Measurements from ENCODE around the gene PIH1D1. TPM values are rescaled to one million over a fixed set of nuclear protein-coding genes. Genes with fewer than 3 reads are reported as not detected.
A peak's percentile ranks its signal among the peaks of the same experiment; 100 is the strongest.

Gene PIH1D1
- total RNA-seq, 2 donors from 2014 or later, result 80.8 to 103 TPM

DNA sequence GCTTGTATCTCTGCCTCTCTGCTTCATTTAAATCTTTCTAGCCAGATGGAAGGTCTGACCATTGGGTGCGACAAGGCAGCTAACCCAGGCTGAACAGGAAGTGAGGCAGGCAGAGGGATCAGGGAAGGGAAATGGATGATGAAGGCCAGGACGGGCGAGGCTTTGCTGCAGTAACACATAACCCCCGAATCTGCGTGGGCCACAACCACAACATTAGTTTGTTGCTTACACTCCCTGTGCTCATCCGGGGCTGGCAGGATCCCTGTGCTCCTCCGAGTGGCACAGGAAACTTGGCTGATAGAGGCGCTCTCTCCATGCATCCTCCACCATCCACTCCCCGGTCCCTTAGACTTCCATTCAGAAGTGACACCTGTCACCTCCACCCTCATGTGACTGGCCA, 21.3 kb upstream of the PIH1D1 start:
- intact Hi-C loops (cut with DNase I), result no loop called here
- Histone ChIP-seq H3K9ac (ENCODE audit: low read depth in 2 of 2, low read length in 2 of 2) (no peak overlapping the region), H3K27ac (peak overlapping the region; percentile 27), H3K36me3 (no peaks in the 10 kb centered on the region), H3K9me3 (no peaks in the 10 kb centered on the region), H3K4me1 (no peaks in the 10 kb centered on the region), H3K27me3 (no peaks in the 10 kb centered on the region), H3K4me3 (no peak overlapping the region)
- no peak for DNase-seq
- TF ChIP-seq, protein P1, sequence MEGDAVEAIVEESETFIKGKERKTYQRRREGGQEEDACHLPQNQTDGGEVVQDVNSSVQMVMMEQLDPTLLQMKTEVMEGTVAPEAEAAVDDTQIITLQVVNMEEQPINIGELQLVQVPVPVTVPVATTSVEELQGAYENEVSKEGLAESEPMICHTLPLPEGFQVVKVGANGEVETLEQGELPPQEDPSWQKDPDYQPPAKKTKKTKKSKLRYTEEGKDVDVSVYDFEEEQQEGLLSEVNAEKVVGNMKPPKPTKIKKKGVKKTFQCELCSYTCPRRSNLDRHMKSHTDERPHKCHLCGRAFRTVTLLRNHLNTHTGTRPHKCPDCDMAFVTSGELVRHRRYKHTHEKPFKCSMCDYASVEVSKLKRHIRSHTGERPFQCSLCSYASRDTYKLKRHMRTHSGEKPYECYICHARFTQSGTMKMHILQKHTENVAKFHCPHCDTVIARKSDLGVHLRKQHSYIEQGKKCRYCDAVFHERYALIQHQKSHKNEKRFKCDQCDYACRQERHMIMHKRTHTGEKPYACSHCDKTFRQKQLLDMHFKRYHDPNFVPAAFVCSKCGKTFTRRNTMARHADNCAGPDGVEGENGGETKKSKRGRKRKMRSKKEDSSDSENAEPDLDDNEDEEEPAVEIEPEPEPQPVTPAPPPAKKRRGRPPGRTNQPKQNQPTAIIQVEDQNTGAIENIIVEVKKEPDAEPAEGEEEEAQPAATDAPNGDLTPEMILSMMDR (IDR thresholded peaks at IDR 0.05), result no peak

DNA sequence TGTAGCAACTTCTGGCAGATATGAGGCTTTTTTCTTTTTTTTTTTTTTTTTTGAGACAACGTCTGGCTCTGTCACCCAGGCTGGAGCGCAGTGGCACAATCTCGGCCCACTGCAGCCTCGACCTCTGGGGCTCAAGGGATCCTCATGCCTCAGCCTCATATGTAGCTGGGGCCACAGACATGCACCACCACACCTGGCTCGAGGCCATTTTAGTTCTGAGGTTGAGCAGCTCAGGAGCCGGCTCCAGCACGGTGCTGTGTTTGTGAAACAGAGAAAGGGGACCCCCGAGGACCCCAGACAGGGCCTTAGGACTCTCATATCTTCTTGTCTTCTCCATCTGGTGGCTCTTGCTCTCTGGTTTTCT, 19.0 kb upstream of the PIH1D1 start:
- no peaks in the 10 kb centered on the region for H3K4me1 ChIP-seq
- H3K36me3 ChIP-seq, result no peaks in the 10 kb centered on the region
- H3K4me3 ChIP-seq, result no peak overlapping the region
- DNase-seq, result no peak
- TF ChIP-seq, protein P1 (IDR thresholded peaks at IDR 0.05), result no peak
- H3K27me3 ChIP-seq, result no peaks in the 10 kb centered on the region
- intact Hi-C loops (cut with DNase I), result no loop called here
- peak overlapping the region; percentile 9 for H3K27ac ChIP-seq
- H3K9ac ChIP-seq (ENCODE audit: low read depth in 2 of 2, low read length in 2 of 2), result no peak overlapping the region
- no peaks in the 10 kb centered on the region for H3K9me3 ChIP-seq

DNA sequence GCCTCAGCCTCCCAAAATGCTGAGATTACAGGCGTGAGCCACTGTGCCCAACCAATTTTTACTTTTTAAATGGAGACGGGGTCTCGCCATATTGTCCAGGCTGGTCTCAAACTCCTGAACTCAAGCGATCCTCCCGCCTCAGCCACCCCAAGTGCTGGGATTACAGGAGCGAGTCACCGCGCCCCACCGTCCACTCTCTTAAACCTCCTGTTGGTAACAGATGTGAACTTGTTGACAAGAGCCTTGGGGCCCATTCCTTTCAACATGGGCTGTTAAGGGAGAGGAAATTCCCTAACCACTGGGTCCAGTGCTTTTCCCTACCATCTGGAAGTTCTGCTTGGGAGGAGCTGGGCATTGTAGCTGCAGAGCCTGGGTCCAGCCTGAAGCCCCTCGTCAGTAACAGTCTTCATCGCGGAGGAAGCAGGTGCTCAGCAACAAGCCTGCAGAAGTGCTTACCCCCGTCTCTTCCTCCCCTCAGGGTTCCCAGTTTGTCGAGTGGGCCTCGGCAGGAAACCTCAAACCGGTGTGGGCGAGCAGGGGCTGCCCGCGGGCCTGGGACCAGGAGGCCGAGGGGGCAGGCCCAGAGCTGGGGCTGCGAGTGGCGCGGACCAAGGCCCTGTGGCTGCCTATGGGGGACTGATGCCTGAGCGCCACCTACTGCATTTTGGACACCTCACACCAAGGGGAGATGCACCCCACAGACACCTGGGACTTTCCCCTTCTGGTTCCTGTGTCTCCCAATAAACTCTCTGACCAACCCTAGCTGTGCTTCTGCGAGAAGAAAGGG, 18.4 kb upstream of the PIH1D1 start:
- Histone ChIP-seq H3K27ac (peak overlapping the region; percentile 47), H3K9ac (ENCODE audit: low read depth in 2 of 2, low read length in 2 of 2) (no peak overlapping the region), H3K4me3 (no peak overlapping the region), H3K27me3 (no peaks in the 10 kb centered on the region), H3K4me1 (no peaks in the 10 kb centered on the region), H3K36me3 (no peaks in the 10 kb centered on the region), H3K9me3 (no peaks in the 10 kb centered on the region)
- intact Hi-C loops (cut with DNase I), result no loop called here
- DNase-seq, result no peak
- TF ChIP-seq, protein P1 (IDR thresholded peaks at IDR 0.05), result peak; percentile 15

DNA sequence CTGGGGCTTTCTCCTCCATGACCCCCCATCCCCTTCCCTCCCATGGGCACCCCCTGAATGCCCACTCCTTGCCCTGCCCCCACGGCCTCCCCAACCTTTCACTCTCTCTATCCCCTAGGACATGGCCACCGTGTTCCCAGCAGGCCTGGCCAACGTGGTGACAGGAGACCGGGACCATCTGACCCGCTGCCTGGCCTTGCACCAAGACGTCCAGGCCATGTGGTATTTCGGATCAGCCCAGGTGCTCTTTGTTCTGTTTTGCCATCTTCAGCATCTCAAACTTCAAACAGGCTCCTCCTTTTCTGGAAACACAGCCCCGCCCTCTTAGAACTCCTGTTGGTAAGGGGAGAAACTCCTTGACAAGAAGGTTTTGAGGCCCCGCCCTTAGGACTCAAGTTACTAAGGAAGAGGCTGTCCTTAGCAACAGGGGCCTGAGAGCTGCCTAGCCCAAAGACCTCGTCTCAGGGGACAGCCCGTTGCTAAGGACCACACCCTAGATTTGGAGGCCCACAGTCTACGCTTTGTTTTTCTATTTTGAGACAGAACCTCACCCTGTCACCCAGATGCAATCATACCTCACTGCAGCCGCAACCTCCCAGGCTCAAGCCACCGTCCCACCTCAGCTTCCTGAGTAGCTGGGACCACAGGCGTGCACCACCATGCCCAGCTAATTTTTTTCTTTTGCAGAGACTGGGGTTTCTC, 17.3 kb upstream of the PIH1D1 start:
- DNase-seq, result peak; percentile 67
- Histone ChIP-seq H3K4me3 (no peak overlapping the region), H3K27ac (peak overlapping the region; percentile 47), H3K9me3 (no peaks in the 10 kb centered on the region), H3K9ac (ENCODE audit: low read depth in 2 of 2, low read length in 2 of 2) (no peak overlapping the region), H3K4me1 (no peaks in the 10 kb centered on the region), H3K27me3 (no peaks in the 10 kb centered on the region), H3K36me3 (no peaks in the 10 kb centered on the region)
- TF ChIP-seq, protein P1 (IDR thresholded peaks at IDR 0.05), result no peak
- intact Hi-C loops (cut with DNase I), result no loop called here

DNA sequence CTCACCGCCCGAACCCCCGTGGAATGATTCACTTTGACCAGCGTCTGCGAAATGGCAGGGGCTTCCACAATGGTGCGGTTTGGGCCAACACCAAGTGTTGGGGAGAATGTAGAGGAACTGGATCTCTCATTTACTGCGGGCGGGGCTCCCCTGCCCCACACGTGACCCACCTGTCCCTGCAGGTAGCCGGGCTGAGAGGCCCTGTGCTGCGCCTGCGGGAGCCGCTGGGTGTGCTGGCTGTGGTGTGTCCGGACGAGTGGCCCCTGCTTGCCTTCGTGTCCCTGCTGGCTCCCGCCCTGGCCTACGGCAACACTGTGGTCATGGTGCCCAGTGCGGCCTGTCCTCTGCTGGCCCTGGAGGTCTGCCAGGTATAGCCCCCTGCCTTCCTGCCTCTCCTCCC, 16.6 kb upstream of the PIH1D1 start:
- Histone ChIP-seq H3K4me1 (no peaks in the 10 kb centered on the region), H3K27ac (peak overlapping the region; percentile 47), H3K9ac (ENCODE audit: low read depth in 2 of 2, low read length in 2 of 2) (no peak overlapping the region)

More for the DNA sequence above, 16.6 kb upstream of the PIH1D1 start:
- intact Hi-C loops (cut with DNase I), result no loop called here
- DNase-seq, result no peak
- Histone ChIP-seq H3K27me3 (no peaks in the 10 kb centered on the region), H3K36me3 (no peaks in the 10 kb centered on the region), H3K9me3 (no peaks in the 10 kb centered on the region), H3K4me3 (no peak overlapping the region)
- TF ChIP-seq, protein P1 (IDR thresholded peaks at IDR 0.05), result no peak

Measured in colonic mucosa (tissue), 4 donors.